Psoas muscle (tissue), 8 donors: ENCODE measurements around the gene FOXJ2. TPM values are rescaled to one million over a fixed set of nuclear protein-coding genes. Genes with fewer than 3 reads are reported as not detected.

ENCODE experiments used
- ATAC-seq, 4 donors: fragments of 200-7000 bp; cut with Tn5 transposase; one replicate each; pipeline ENCODE4 v1.9.1; 2020; ENCODE audit warnings: moderate library complexity in 3 of 4, mild to moderate bottlenecking in 2 of 4
- DNase-seq, 2 donors: peaks; one replicate each; pipeline ENCODE4 v3.0.0-alpha.2; 2020
- H3K27ac ChIP-seq: fragments of 200-600 bp; one replicate; pipeline ENCODE4 v1.8.0; 2022
- H3K27me3 ChIP-seq, 3 donors: fragments of 200-600 bp in 1 of 3; one replicate each; pipeline versions ENCODE4 v1.6.1 to v1.8.0; 2013 to 2022; ENCODE audit warnings: low read length in 2 of 3, mild to moderate bottlenecking in 2 of 3, moderate library complexity in 1 of 3; ENCODE audit not compliant: insufficient read depth in 3 of 3
- H3K36me3 ChIP-seq, 2 donors: fragments of 200-600 bp in 1 of 2; one replicate each; pipeline versions ENCODE4 v1.6.1 to v1.8.0; 2013 to 2022; ENCODE audit warnings: low read depth in 1 of 2, mild to moderate bottlenecking in 1 of 2, moderate library complexity in 1 of 2; ENCODE audit not compliant: insufficient read depth in 1 of 2
- H3K4me1 ChIP-seq: fragments of 200-600 bp; one replicate; pipeline ENCODE4 v1.8.0; 2022
- H3K4me3 ChIP-seq: fragments of 200-600 bp; one replicate; pipeline ENCODE4 v1.8.0; 2022; ENCODE audit warnings: mild to moderate bottlenecking
- H3K9me3 ChIP-seq: fragments of 200-600 bp; one replicate; pipeline ENCODE4 v1.8.0; 2022
- CTCF ChIP-seq: fragments of 200-600 bp; IDR thresholded peaks from one replicate; pipeline ENCODE4 v1.8.0; 2022; ENCODE audit warnings: antibody characterized with exemption
- WGBS, 3 donors: extraction: QIAGEN DNeasy Blood & Tissue Kit; methylation state at CpG; one replicate each; pipeline versions ENCODE4 v1.1.6 to v1.1.7; 2013; 5-methylcytosine and 5-hydroxymethylcytosine counted together
- intact Hi-C, 2 donors: fragments of 100-400 bp; cut with DNase I; formaldehyde crosslinking; loops; one replicate each; pipeline versions ENCODE4 v1.11.0 to v1.14.2; 2022
- polyA plus RNA-seq, 3 donors: library from polyadenylated mRNA; stranded (reverse); fragments of 200-250 nt; gene quantifications; one replicate each; pipeline ENCODE4 v1.2.3, GENCODE V29; 2013
- total RNA-seq, 4 donors: library from RNA; stranded (reverse); fragmentation: NEBNext Ultra II Directional in 2 of 4; extraction: Animal tissue kit (Norgen Biotek cat#: 25700) in 2 of 4; gene quantifications; one replicate each; pipeline versions ENCODE4 v1.2.1 to v1.2.4, GENCODE V29; 2021 to 2023
- donor health status: healthy with polysubstance abuse.
- donor health status: DM: no; HTN: no; CAD: no; lungs with moderate emphysema.
- donor health status: Bipolar disorder and iron deficiency.
- donor health status: healthy.
- donor health status: DM: yes; HTN: yes; CAD: no.
- donor health status: DM: no; HTN: no; CAD: no.
- donor health status: DM: no; HTN: no; CAD: no.
- donor health status: DM: yes; HTN: yes; CAD: no.

Gene FOXJ2
- total and polyA plus RNA-seq, 7 donors = 7.9 to 51.3 (median 24.5) TPM

GRCh38 chr12:8050600-8051250 lies 18.2 kb downstream of the FOXJ2 start:
- intact Hi-C loops = no loop called here
- DNase-seq (no peak), ATAC-seq (no peak)
- Histone ChIP-seq H3K27me3 (no peaks in the 10 kb centered on the region), H3K4me3 (no peak overlapping the region), H3K27ac (no peak overlapping the region), H3K36me3 (peaks cover 32 to 95% of the 10 kb centered on the region in 2 donors), H3K9me3 (no peaks in the 10 kb centered on the region), H3K4me1 (peaks cover 4% of the 10 kb centered on the region)
- whole genome bisulfite sequencing, 3 donors = 88 to 92% (median 88%) methylated on average over 7 of the region's 7 CpGs
- no peak for TF ChIP-seq CTCF

GRCh38 chr12:8052679-8053078 lies 20.2 kb downstream of the FOXJ2 start:
- 80 to 89% (median 86%) methylated on average over 7 of the region's 7 CpGs for WGBS, 3 donors
- Histone ChIP-seq H3K4me3 (no peak overlapping the region), H3K27me3 (no peaks in the 10 kb centered on the region), H3K36me3 (peaks cover 29 to 83% of the 10 kb centered on the region in 2 donors), H3K9me3 (no peaks in the 10 kb centered on the region), H3K4me1 (no peaks in the 10 kb centered on the region), H3K27ac (no peak overlapping the region)
- no peak for TF ChIP-seq CTCF
- intact Hi-C loops = no loop called here
- DNase-seq = peak in 1 of 2 donors; percentile 43
- peak in 1 of 4 donors; percentile 38 for ATAC-seq

GRCh38 chr12:8054816-8055215 lies 22.3 kb downstream of the FOXJ2 start:
- no peak for TF ChIP-seq CTCF
- intact Hi-C loops = no loop called here
- WGBS, 3 donors = 85 to 86% (median 85%) methylated on average over 2 of the region's 2 CpGs
- Histone ChIP-seq H3K36me3 (peaks cover 20 to 62% of the 10 kb centered on the region in 2 donors), H3K9me3 (no peaks in the 10 kb centered on the region), H3K4me3 (no peak overlapping the region), H3K27me3 (no peaks in the 10 kb centered on the region), H3K27ac (no peak overlapping the region), H3K4me1 (no peaks in the 10 kb centered on the region)
- DNase-seq = no peak
- ATAC-seq = no peak

- Histone ChIP-seq H3K27me3 (no peaks in the 10 kb centered on the region), H3K4me1 (no peaks in the 10 kb centered on the region), H3K9me3 (no peaks in the 10 kb centered on the region), H3K27ac (no peak overlapping the region), H3K36me3 (peaks cover 17 to 41% of the 10 kb centered on the region in 2 donors), H3K4me3 (no peak overlapping the region)
- 69 to 78% (median 74%) methylated on average over 2 of the region's 2 CpGs for WGBS, 3 donors
- intact Hi-C loops = no loop called here
- ATAC-seq = no peak
- DNase-seq = no peak
- no peak for TF ChIP-seq CTCF
Measured at GRCh38 chr12:8057306-8057705, 24.8 kb downstream of the FOXJ2 start.

GRCh38 chr12:8057839-8058238 lies 25.3 kb downstream of the FOXJ2 start:
- H3K4me1 ChIP-seq = no peaks in the 10 kb centered on the region
- peak in 3 of 4 donors; percentile 40 to 45 (median 43) for ATAC-seq

More at GRCh38 chr12:8057839-8058238, 25.3 kb downstream of the FOXJ2 start:
- Histone ChIP-seq H3K27me3 (no peaks in the 10 kb centered on the region), H3K27ac (no peak overlapping the region), H3K36me3 (peaks cover 16 to 35% of the 10 kb centered on the region in 2 donors), H3K4me3 (no peak overlapping the region), H3K9me3 (no peaks in the 10 kb centered on the region)
- intact Hi-C loops = no loop called here
- DNase-seq = no peak
- 61 to 69% (median 66%) methylated on average over 4 of the region's 4 CpGs for WGBS, 3 donors
- no peak for TF ChIP-seq CTCF
